Measurements from ENCODE around the gene KCNQ1.

KCNQ1 gene

GRCh38 chr11:2436013-2436520 lies 8.7 kb upstream of the KCNQ1 start:
- FAIRE-seq (no peak), DNase-seq (ENCODE audit: insufficient read length) (no peak)
- TF ChIP-seq TAF1 (IDR thresholded peaks at IDR 0.05; ENCODE audit: borderline replicate concordance, low read depth, low read length) (no peak), POLR2A (IDR thresholded peaks at IDR 0.05; ENCODE audit: low read depth, low read length) (no peak), POLR2AphosphoS5 (IDR thresholded peaks at IDR 0.05; ENCODE audit: low read depth, low read length) (no peak)

DNA sequence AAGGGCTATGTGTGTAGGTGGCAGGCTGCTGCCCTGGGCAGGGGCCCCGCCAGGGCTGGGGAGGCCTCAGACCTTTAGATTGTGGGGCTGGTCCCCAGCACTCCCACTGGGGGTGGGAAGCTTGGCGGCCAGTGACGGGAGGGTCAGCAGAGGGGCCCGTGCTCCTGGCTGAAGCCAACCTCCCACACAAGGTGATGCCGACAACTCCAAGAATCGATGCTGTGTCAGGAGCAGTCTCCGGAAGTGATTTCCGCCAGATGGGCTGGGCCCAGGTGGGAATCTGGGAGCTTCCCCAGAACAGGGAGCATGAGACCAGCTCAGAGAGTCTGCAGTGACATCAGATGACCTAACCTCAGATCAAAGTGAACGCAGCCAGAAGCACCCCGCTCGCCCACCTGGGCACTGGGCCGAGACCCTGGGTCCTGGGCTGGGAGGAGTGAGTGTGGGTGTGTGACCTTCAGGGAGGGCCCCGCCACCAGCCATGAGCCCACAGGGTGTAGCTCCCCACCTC lies 8.2 kb upstream of the KCNQ1 start:
- DNase-seq (ENCODE audit: insufficient read length) (no peak), FAIRE-seq (no peak)
- TF ChIP-seq POLR2AphosphoS5 (IDR thresholded peaks at IDR 0.05; ENCODE audit: low read depth, low read length) (no peak), POLR2A (IDR thresholded peaks at IDR 0.05; ENCODE audit: low read depth, low read length) (no peak), TAF1 (IDR thresholded peaks at IDR 0.05; ENCODE audit: borderline replicate concordance, low read depth, low read length) (no peak)

GRCh38 chr11:2437516-2437915 lies 7.3 kb upstream of the KCNQ1 start:
- no peak for TF ChIP-seq POLR2AphosphoS5 (IDR thresholded peaks at IDR 0.05; ENCODE audit: low read depth, low read length)
- TF ChIP-seq TAF1 (IDR thresholded peaks at IDR 0.05; ENCODE audit: borderline replicate concordance, low read depth, low read length) = no peak
- no peak for TF ChIP-seq POLR2A (IDR thresholded peaks at IDR 0.05; ENCODE audit: low read depth, low read length)
- DNase-seq (ENCODE audit: insufficient read length) = no peak
- FAIRE-seq = no peak

DNA sequence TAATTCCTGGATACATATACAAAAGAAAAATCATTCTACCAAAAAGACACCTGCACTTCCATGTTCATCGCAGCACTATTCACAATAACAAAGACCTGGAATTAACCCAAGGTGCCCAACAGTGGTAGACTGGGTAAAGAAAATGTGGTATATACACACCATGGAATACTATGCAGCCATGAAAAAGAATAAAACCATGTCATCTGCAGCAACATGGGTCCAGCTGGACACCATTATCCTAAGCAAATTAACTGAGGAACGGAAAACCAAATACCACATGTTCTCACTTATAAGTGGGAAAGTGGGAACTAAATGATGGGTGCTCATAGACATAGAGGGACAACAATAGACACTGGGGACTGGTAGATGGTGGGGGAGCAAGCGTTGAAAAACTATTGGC lies 5.0 kb upstream of the KCNQ1 start:
- TF ChIP-seq TAF1 (IDR thresholded peaks at IDR 0.05; ENCODE audit: borderline replicate concordance, low read depth, low read length) (no peak), POLR2AphosphoS5 (IDR thresholded peaks at IDR 0.05; ENCODE audit: low read depth, low read length) (no peak), POLR2A (IDR thresholded peaks at IDR 0.05; ENCODE audit: low read depth, low read length) (no peak)
- no peak for FAIRE-seq
- no peak for DNase-seq (ENCODE audit: insufficient read length)

DNA sequence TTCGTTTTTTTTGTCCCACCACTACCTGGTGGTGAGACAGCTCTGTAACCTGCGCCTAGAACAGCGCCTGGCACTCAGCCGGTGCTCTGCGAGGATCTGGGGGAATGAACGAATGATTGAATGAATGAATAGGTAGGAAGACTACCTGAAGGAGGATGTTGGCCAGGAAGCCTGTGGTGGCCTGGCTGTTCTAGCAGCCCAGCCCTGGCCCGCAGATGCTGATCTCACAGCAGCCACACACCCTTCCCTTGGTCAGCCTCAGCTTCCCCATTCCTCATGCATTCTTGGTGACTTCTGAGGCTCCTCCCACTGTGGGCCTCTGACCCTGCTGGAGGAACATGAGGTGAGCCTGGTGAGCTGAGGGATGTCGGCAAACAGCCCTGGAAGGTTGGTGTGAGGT lies 4.2 kb upstream of the KCNQ1 start:
- FAIRE-seq = no peak
- no peak for DNase-seq (ENCODE audit: insufficient read length)
- TF ChIP-seq POLR2A (IDR thresholded peaks at IDR 0.05; ENCODE audit: low read depth, low read length) = no peak
- no peak for TF ChIP-seq POLR2AphosphoS5 (IDR thresholded peaks at IDR 0.05; ENCODE audit: low read depth, low read length)
- no peak for TF ChIP-seq TAF1 (IDR thresholded peaks at IDR 0.05; ENCODE audit: borderline replicate concordance, low read depth, low read length)

DNA sequence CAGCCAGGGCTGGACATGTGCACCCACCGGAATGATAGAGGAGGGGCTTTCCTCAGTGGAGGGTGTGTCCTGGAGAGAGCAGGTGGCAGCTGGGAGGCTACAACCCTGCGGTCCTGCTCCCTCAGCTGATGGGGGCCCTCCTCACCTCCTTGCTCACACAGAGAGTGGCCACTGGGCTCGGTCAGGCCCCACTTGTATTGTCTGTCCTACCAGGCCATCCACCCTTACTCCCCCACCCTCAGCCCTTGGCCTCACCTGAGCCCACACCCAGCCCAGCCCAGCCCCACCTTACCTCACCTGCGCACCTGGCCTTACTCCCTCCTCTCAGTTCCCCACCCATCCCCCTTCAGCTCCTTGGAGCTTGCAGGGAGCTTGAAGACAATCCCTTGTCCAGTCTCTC lies 3.6 kb upstream of the KCNQ1 start:
- DNase-seq (ENCODE audit: insufficient read length) (no peak), FAIRE-seq (no peak)
- TF ChIP-seq TAF1 (IDR thresholded peaks at IDR 0.05; ENCODE audit: borderline replicate concordance, low read depth, low read length) (no peak), POLR2A (IDR thresholded peaks at IDR 0.05; ENCODE audit: low read depth, low read length) (no peak), POLR2AphosphoS5 (IDR thresholded peaks at IDR 0.05; ENCODE audit: low read depth, low read length) (no peak)

- no peak for FAIRE-seq
- TF ChIP-seq TAF1 (IDR thresholded peaks at IDR 0.05; ENCODE audit: borderline replicate concordance, low read depth, low read length) (no peak), POLR2AphosphoS5 (IDR thresholded peaks at IDR 0.05; ENCODE audit: low read depth, low read length) (no peak), POLR2A (IDR thresholded peaks at IDR 0.05; ENCODE audit: low read depth, low read length) (no peak)
Measured at GRCh38 chr11:2442589-2442988, 2.2 kb upstream of the KCNQ1 start.

DNA sequence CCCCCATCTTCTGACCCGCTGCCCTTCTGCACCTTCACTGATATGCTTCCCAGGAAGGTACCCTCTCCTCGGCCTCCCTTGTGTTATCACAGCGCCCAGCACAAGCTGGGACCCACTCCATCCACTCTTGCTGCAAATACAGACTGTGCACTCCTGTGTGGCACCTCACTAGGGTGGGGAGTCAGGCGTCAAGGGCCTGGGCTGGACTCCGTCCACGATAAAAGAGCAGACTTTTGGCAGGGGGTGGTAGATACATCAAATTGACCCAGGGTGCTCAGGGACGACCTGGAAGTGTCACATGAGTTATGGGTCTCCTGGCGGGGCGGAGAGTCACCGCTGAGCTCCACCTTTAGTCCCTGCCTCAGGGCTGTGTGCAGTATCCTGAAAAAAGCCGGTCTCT lies 1.4 kb upstream of the KCNQ1 start:
- no peak for TF ChIP-seq TAF1 (IDR thresholded peaks at IDR 0.05; ENCODE audit: borderline replicate concordance, low read depth, low read length)
- TF ChIP-seq POLR2A (IDR thresholded peaks at IDR 0.05; ENCODE audit: low read depth, low read length) = no peak
- TF ChIP-seq POLR2AphosphoS5 (IDR thresholded peaks at IDR 0.05; ENCODE audit: low read depth, low read length) = no peak
- DNase-seq (ENCODE audit: insufficient read length) (no peak), FAIRE-seq (no peak)

More at GRCh38 chr11:2442589-2442988, 2.2 kb upstream of the KCNQ1 start:
- no peak for DNase-seq (ENCODE audit: insufficient read length)

GRCh38 chr11:2443881-2444820 lies 657 bp upstream of the KCNQ1 start, which contains the start of gene TRPM5:
TSS of gene TRPM5 (minus strand) at chr11:2444514. CDS start at chr11:2423036, 21,478 bp downstream.
- DNase-seq (ENCODE audit: insufficient read length) (no peak), FAIRE-seq (no peak)
- TF ChIP-seq TAF1 (IDR thresholded peaks at IDR 0.05; ENCODE audit: borderline replicate concordance, low read depth, low read length) = no peak
- TF ChIP-seq POLR2AphosphoS5 (IDR thresholded peaks at IDR 0.05; ENCODE audit: low read depth, low read length) = no peak
- TF ChIP-seq POLR2A (IDR thresholded peaks at IDR 0.05; ENCODE audit: low read depth, low read length) = no peak

- FAIRE-seq (no peak), DNase-seq (ENCODE audit: insufficient read length) (no peak)
- TF ChIP-seq TAF1 (IDR thresholded peaks at IDR 0.05; ENCODE audit: borderline replicate concordance, low read depth, low read length) (no peak), POLR2AphosphoS5 (IDR thresholded peaks at IDR 0.05; ENCODE audit: low read depth, low read length) (no peak), POLR2A (IDR thresholded peaks at IDR 0.05; ENCODE audit: low read depth, low read length) (no peak)
Measured at GRCh38 chr11:2445746-2446551, 1.1 kb downstream of the KCNQ1 start.

All from GM12892 (cell line).